Trophoblast cell (in vitro differentiated cells and primary cell): ENCODE data around the gene CCDC187.

ENCODE experiments used
- DNase-seq, 2 donors: peaks; one replicate each; pipeline ENCODE4 v3.0.0-alpha.2; 2016
- H2AFZ ChIP-seq: 2 replicates; pipeline ENCODE4 v1.6.1; 2013; ENCODE audit warnings: low read length, moderate library complexity, mild to moderate bottlenecking; ENCODE audit not compliant: insufficient read depth, poor library complexity
- H2AK5ac ChIP-seq: 2 replicates; pipeline ENCODE4 v1.6.1; 2013; ENCODE audit warnings: mild to moderate bottlenecking, low read length
- H2BK120ac ChIP-seq: 2 replicates; pipeline ENCODE4 v1.6.1; 2013; ENCODE audit warnings: low read length, mild to moderate bottlenecking, moderate library complexity; ENCODE audit not compliant: insufficient read depth, poor library complexity
- H2BK12ac ChIP-seq: 2 replicates; pipeline ENCODE4 v1.6.1; 2013; ENCODE audit warnings: mild to moderate bottlenecking, low read length, moderate library complexity
- H2BK5ac ChIP-seq: 2 replicates; pipeline ENCODE4 v1.6.1; 2013; ENCODE audit warnings: low read length, low read depth, moderate library complexity, mild to moderate bottlenecking; ENCODE audit not compliant: poor library complexity
- H3K14ac ChIP-seq: 2 replicates; pipeline ENCODE4 v1.6.1; 2013; ENCODE audit warnings: mild to moderate bottlenecking, low read length
- H3K18ac ChIP-seq: 2 replicates; pipeline ENCODE4 v1.6.1; 2013; ENCODE audit warnings: mild to moderate bottlenecking, low read length
- H3K23ac ChIP-seq: 2 replicates; pipeline ENCODE4 v1.6.1; 2013; ENCODE audit warnings: low read length
- H3K27ac ChIP-seq: 2 replicates; pipeline ENCODE4 v1.5.1; 2013; ENCODE audit warnings: low read depth, mild to moderate bottlenecking, inconsistent platforms, low read length, moderate library complexity
- H3K27me3 ChIP-seq: 2 replicates; pipeline ENCODE4 v1.6.1; 2013; ENCODE audit warnings: inconsistent platforms, mild to moderate bottlenecking, low read length, moderate library complexity; ENCODE audit not compliant: insufficient read depth
- H3K36me3 ChIP-seq, 2 experiments: 1 replicate in 1 of 2; 2 replicates in 1 of 2; pipeline ENCODE4 v1.6.1; 2013; ENCODE audit warnings: low read length in 2 of 2, mild to moderate bottlenecking in 2 of 2, moderate library complexity in 1 of 2; ENCODE audit not compliant: insufficient read depth in 2 of 2, control insufficient read depth in 1 of 2
- H3K4ac ChIP-seq: 2 replicates; pipeline ENCODE4 v1.6.1; 2013; ENCODE audit warnings: low read depth, mild to moderate bottlenecking, low read length, moderate library complexity
- H3K4me1 ChIP-seq, 2 experiments: 1 replicate in 1 of 2; 2 replicates in 1 of 2; pipeline ENCODE4 v1.6.1; 2013; ENCODE audit warnings: low read length in 2 of 2, mild to moderate bottlenecking in 2 of 2, moderate library complexity in 1 of 2; ENCODE audit not compliant: insufficient read depth in 2 of 2, control insufficient read depth in 1 of 2
- H3K4me2 ChIP-seq: 2 replicates; pipeline ENCODE4 v1.6.1; 2013; ENCODE audit warnings: inconsistent platforms, mild to moderate bottlenecking, low read length, moderate library complexity
- H3K4me3 ChIP-seq: 2 replicates; pipeline ENCODE4 v1.5.1; 2013; ENCODE audit warnings: mild to moderate bottlenecking, low read depth, low read length, inconsistent platforms
- H3K79me1 ChIP-seq: one replicate; pipeline ENCODE4 v1.6.1; 2013; ENCODE audit warnings: low read length
- H3K79me2 ChIP-seq: 2 replicates; pipeline ENCODE4 v1.6.1; 2013; ENCODE audit warnings: low read length, mild to moderate bottlenecking; ENCODE audit not compliant: control insufficient read depth, insufficient read depth, poor library complexity
- H3K9ac ChIP-seq: 2 replicates; pipeline ENCODE4 v1.6.1; 2013; ENCODE audit warnings: mild to moderate bottlenecking, low read length
- H3K9me3 ChIP-seq: 2 replicates; pipeline ENCODE4 v1.6.1; 2013; ENCODE audit warnings: low read depth, mild to moderate bottlenecking, control low read depth, inconsistent platforms, low read length; ENCODE audit not compliant: insufficient read depth
- H4K12ac ChIP-seq: 2 replicates; pipeline ENCODE4 v1.6.1; 2013; ENCODE audit warnings: low read depth, mild to moderate bottlenecking, low read length, moderate library complexity
- H4K8ac ChIP-seq: 2 replicates; pipeline ENCODE4 v1.6.1; 2013; ENCODE audit warnings: low read depth, mild to moderate bottlenecking, low read length, moderate library complexity
- H4K91ac ChIP-seq: one replicate; pipeline ENCODE4 v1.6.1; 2013; ENCODE audit warnings: low read depth, mild to moderate bottlenecking, low read length, moderate library complexity
- WGBS: extraction: QIAGEN DNeasy Blood & Tissue Kit; methylation state at CpG from one replicate; pipeline ENCODE4 v1.1.7; 2013; ENCODE audit warnings: missing lambda C conversion rate; ENCODE audit not compliant: insufficient read length, insufficient coverage; ENCODE audit errors: extremely low coverage; 5-methylcytosine and 5-hydroxymethylcytosine counted together

CCDC187 gene

DNA sequence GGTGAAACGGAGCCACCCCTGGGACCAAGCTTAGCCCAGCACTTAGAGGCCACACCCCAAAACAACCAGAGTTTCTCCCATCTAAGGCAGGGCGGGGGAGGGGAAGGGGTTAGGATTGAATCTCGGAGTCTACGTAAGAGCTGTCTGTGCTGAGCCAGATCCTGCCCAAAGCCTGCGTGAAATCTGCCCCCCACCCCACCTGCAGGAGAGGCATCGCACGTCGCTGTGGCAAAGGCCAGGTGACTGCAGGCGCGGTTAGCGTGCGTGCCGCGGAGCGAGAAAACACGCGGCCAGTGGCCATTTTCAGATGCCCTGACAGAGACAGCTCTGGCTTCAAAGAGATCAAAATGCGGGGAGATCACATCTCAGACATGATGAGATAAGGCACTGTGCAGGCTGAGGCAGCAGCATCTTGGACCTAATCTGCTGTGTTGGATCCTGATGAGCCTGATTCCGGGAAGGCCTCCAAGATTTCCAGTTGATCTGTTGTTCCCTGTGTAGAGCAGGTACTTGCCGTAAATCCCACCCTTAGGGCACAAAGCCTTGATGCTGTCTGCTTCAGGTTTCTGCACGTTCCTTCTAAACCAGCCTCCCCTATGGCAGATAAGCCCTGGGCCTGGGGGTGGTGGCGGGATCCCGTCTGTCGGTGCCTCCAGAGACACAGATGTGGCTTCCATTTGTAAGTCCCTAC, 55.8 kb downstream of the CCDC187 start:
- Histone ChIP-seq H3K27me3 (no peaks in the 10 kb centered on the region), H3K23ac (no peak overlapping the region), H3K79me1 (no peaks in the 10 kb centered on the region), H2AFZ (no peak overlapping the region), H3K4me1 (peaks cover 9 to 12% of the 10 kb centered on the region in 2 experiments), H3K4me3 (no peak overlapping the region), H3K27ac (no peak overlapping the region), H3K4ac (no peak overlapping the region), H2BK12ac (no peak overlapping the region), H2BK5ac (no peak overlapping the region), H3K14ac (no peak overlapping the region), H3K9ac (no peak overlapping the region), H4K8ac (no peak overlapping the region), H3K9me3 (no peaks in the 10 kb centered on the region), H4K12ac (no peak overlapping the region), H2AK5ac (no peak overlapping the region), H3K4me2 (no peak overlapping the region), H2BK120ac (no peak overlapping the region), H3K36me3 (no peaks in the 10 kb centered on the region), H3K18ac (no peak overlapping the region), H3K79me2 (no peaks in the 10 kb centered on the region), H4K91ac (no peak overlapping the region)
- peak; percentile 51 to 65 for DNase-seq
- no CpG with 5 or more reads among the region's 24 CpGs for WGBS

DNA sequence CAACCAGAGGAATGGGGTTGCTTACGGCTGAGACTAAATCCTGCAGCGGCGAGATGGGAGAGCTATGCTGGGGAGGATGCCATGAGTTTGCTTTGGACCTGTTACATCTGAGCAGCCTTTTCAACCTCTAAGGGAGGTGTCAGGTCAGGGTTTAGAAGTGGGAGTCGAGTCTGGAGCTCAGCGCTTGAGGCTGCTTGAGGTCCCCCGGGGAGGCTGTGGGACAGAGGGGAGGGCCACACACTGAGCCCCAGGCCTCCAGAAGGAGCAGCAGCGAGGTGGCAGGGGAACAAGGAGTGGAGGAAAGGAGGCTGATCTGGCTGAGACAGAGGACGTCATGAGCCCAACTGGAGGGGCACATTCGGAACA, 56.4 kb downstream of the CCDC187 start:
- Histone ChIP-seq H3K79me2 (no peaks in the 10 kb centered on the region), H3K18ac (no peak overlapping the region), H4K12ac (no peak overlapping the region), H3K14ac (no peak overlapping the region), H2BK5ac (no peak overlapping the region), H3K23ac (no peak overlapping the region), H3K36me3 (no peaks in the 10 kb centered on the region), H3K27ac (no peak overlapping the region), H2BK12ac (no peak overlapping the region), H3K4ac (no peak overlapping the region), H4K8ac (no peak overlapping the region), H2AK5ac (no peak overlapping the region), H3K27me3 (no peaks in the 10 kb centered on the region), H3K4me2 (no peak overlapping the region), H3K4me1 (peaks cover 9 to 12% of the 10 kb centered on the region in 2 experiments), H3K4me3 (no peak overlapping the region), H3K9me3 (no peaks in the 10 kb centered on the region), H3K79me1 (no peaks in the 10 kb centered on the region), H2AFZ (no peak overlapping the region), H4K91ac (no peak overlapping the region), H3K9ac (no peak overlapping the region), H2BK120ac (no peak overlapping the region)
- DNase-seq, result no peak
- no CpG with 5 or more reads among the region's 9 CpGs for WGBS

DNA sequence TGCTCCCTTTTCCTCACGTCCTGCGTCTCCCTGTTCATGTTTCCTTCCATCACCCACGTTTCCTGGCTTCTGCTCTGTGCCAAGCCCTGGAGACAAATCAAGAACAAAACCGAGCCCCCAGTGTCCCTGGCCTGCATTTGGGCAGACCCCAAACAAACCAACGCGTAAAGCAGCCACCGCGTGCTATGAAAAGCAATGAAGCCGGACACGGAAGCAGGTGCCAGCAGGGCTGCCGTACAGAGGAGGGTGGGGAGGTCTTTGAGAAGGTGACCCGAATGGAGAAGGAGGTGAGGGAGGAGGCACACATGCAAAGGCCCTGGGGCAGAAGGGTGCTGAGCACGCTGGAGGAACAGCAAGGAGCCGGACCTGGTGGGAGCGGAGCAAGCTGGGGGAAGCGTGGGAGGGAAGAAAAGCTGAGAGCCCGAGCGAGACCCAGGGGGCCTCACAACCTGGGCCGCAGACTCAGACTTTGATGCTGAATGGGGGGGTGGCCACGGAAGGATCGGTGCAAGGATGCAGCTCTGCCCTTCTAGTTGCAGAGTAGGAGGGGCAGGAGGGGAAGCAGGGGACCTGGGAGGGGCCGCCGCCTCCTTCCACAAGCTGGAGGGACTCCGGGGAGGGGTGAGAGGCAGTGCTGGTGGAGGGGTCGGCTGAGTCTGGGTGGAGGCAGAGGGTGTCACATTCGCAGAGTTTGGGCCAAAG, 56.9 kb downstream of the CCDC187 start:
- no peak overlapping the region for H3K27ac ChIP-seq
- H4K8ac ChIP-seq, result no peak overlapping the region
- H3K36me3 ChIP-seq, result no peaks in the 10 kb centered on the region
- no peaks in the 10 kb centered on the region for H3K79me2 ChIP-seq
- WGBS, result no CpG with 5 or more reads among the region's 26 CpGs
- no peak overlapping the region for H3K4me3 ChIP-seq
- no peak overlapping the region for H3K23ac ChIP-seq
- H4K12ac ChIP-seq, result no peak overlapping the region
- peaks cover 9 to 12% of the 10 kb centered on the region in 2 experiments for H3K4me1 ChIP-seq
- no peak overlapping the region for H3K18ac ChIP-seq
- H3K79me1 ChIP-seq, result no peaks in the 10 kb centered on the region
- H3K27me3 ChIP-seq, result no peaks in the 10 kb centered on the region
- H3K4me2 ChIP-seq, result no peak overlapping the region
- H2BK5ac ChIP-seq, result no peak overlapping the region
- H2AK5ac ChIP-seq, result no peak overlapping the region
- no peak overlapping the region for H2BK12ac ChIP-seq
- H3K4ac ChIP-seq, result no peak overlapping the region
- H3K9me3 ChIP-seq, result no peaks in the 10 kb centered on the region
- no peak overlapping the region for H2BK120ac ChIP-seq
- H2AFZ ChIP-seq, result no peak overlapping the region
- H4K91ac ChIP-seq, result no peak overlapping the region
- no peak for DNase-seq
- H3K9ac ChIP-seq, result no peak overlapping the region
- no peak overlapping the region for H3K14ac ChIP-seq

DNA sequence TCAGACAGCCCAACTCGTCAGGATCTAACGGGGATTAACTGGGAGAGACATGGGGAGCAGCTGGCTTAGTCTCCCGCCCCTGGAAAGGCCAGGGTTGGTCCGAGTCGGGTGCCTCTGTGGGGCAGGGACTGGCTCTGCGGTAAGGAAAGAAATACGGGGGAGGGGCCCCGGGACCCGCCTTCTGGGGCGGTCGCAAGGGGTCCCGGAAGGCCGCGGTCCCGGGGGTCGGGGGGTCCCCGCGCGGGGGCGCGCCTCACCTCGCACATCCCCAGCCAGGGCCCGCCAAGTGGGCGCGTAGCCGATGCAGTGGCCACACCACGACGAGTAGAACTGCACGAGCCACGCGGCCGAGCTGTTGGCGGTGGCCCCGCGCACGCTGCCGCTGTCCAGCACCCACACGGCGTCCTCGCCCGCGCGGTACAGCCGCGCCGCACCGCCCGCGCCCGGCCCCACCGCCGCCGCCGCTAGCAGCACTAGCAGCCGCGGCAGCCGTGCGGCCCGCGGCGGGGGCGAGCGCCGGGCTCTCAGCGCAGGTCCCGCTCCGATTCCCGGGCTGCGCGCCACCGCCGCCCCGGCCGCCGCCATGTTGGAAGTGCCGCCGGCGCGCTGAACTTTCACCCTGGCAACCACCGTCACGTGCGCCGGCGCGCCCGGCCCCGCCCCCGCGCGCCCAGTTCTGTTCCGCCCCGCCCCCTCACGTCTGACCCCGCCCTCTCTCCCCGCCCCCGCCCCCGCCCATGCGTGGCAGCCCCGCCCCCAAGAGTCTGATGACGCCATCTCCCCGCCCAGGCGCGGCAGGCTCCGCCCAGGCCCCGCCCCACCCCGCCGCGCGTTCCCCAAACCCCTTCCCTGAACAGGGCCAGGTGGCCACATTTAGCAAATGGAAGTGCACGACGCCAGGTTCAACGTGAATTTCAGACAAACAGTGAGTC, 58.4 kb downstream of the CCDC187 start, which contains the start of gene QSOX2:
Gene QSOX2 (minus strand): TSS at position 594 of the 932 bp plus-strand sequence. CDS start 9 bp downstream, at position 585.
- no peak within 1 kb of the TSS for H2BK12ac ChIP-seq
- no peak within 1 kb of the TSS for H4K12ac ChIP-seq
- H4K91ac ChIP-seq, result peak within 1 kb of the TSS; percentile 26
- peak within 1 kb of the TSS; percentile 66 for H2AFZ ChIP-seq
- H3K4ac ChIP-seq, result no peak within 1 kb of the TSS
- no peaks in the 10 kb centered on the region for H3K79me1 ChIP-seq
- H4K8ac ChIP-seq, result peak within 1 kb of the TSS; percentile 70
- no peak within 1 kb of the TSS for H3K27ac ChIP-seq
- H3K18ac ChIP-seq, result no peak within 1 kb of the TSS
- H3K23ac ChIP-seq, result no peak within 1 kb of the TSS
- no CpG with 5 or more reads among the region's 112 CpGs for WGBS
- H3K9ac ChIP-seq, result peak within 1 kb of the TSS; percentile 64
- H2BK120ac ChIP-seq, result no peak within 1 kb of the TSS
- no peak within 1 kb of the TSS for H2BK5ac ChIP-seq
- H3K79me2 ChIP-seq, result no peaks in the 10 kb centered on the region
- H3K4me2 ChIP-seq, result peak within 1 kb of the TSS; percentile 81
- no peak within 1 kb of the TSS for H3K14ac ChIP-seq
- no peaks in the 10 kb centered on the region for H3K9me3 ChIP-seq
- H2AK5ac ChIP-seq, result no peak within 1 kb of the TSS
- H3K27me3 ChIP-seq, result no peaks in the 10 kb centered on the region
- H3K36me3 ChIP-seq, result no peaks in the 10 kb centered on the region
- peak; percentile 50 to 75 for DNase-seq
- H3K4me3 ChIP-seq, result peak within 1 kb of the TSS; percentile 93
- H3K4me1 ChIP-seq, result peaks cover 9 to 12% of the 10 kb centered on the region in 2 experiments
